Endothelial cell of umbilical vein (primary cell): ENCODE data around the gene DDX46. TPM values are rescaled to one million over a fixed set of nuclear protein-coding genes. Genes with fewer than 3 reads are reported as not detected.

Experiments
- BruUV-seq: library from RNA; stranded (reverse); fragments of 400-500 nt; replicated peaks from 2 replicates; lab custom pipeline; 2021; lab: Mats Ljungman, UMichigan
- CTCF ChIA-PET: fragments of 300-600, 350-600 bp; sonication (Branson Sonifier 250); formaldehyde crosslinking; loops from one replicate; lab custom pipeline; 2021; ENCODE audit warnings: antibody characterized with exemption, inconsistent platforms; lab: Charles Lee
- POLR2A ChIA-PET: fragments of 300-600, 350-600 bp; sonication (Branson Sonifier 250); formaldehyde crosslinking; loops from one replicate; lab custom pipeline; 2021; ENCODE audit warnings: antibody characterized with exemption, inconsistent platforms; lab: Charles Lee
- DNase-seq: peaks from one replicate; pipeline ENCODE4 v3.0.0-alpha.2; 2011; ENCODE audit warnings: low read depth, low spot score
- FAIRE-seq: peaks from 2 replicates; lab custom pipeline; 2011; peaks lifted over from hg19 to GRCh38; lab: Jason Lieb, UNC
- H2AFZ ChIP-seq: 2 replicates; pipeline ENCODE4 v1.6.0; 2012; ENCODE audit warnings: low read depth, low read length, control low read depth, inconsistent platforms
- H3K27ac ChIP-seq: 2 replicates; pipeline ENCODE4 v1.5.1; 2011; ENCODE audit warnings: low read depth, mild to moderate bottlenecking, control low read depth, low read length, moderate library complexity; ENCODE audit not compliant: insufficient read depth
- H3K27me3 ChIP-seq, 2 experiments: 2 replicates each; pipeline versions ENCODE4 v1.6.0 to v1.6.1; 2011; ENCODE audit warnings: low read length in 2 of 2, mixed read lengths in 1 of 2; ENCODE audit not compliant: control insufficient read depth in 2 of 2, insufficient read depth in 2 of 2
- H3K36me3 ChIP-seq, 2 experiments: 2 replicates in 1 of 2; 3 replicates in 1 of 2; pipeline ENCODE4 v1.5.1; 2011; ENCODE audit warnings: low read length in 2 of 2, mild to moderate bottlenecking in 1 of 2, moderate library complexity in 1 of 2; ENCODE audit not compliant: control insufficient read depth in 2 of 2, insufficient read depth in 2 of 2; ENCODE audit errors: extremely low read depth in 1 of 2
- H3K4me1 ChIP-seq: 3 replicates; pipeline ENCODE4 v1.5.1; 2011; ENCODE audit warnings: mild to moderate bottlenecking, low read length; ENCODE audit not compliant: control insufficient read depth, insufficient read depth; ENCODE audit errors: extremely low read depth
- H3K4me2 ChIP-seq: 2 replicates; pipeline ENCODE4 v1.6.1; 2011; ENCODE audit warnings: low read length, control low read depth, mixed read lengths; ENCODE audit not compliant: insufficient read depth
- H3K4me3 ChIP-seq, 3 experiments: fragments of 200-600 bp in 1 of 3; sonication (generic), shearing (Covaris generic) in 1 of 3; replicated peaks in 1 of 3; 2 replicates each; pipeline ENCODE4 v1.5.1; 2011 to 2016; ENCODE audit warnings: control low read depth in 3 of 3, low read length in 3 of 3, mild to moderate bottlenecking in 2 of 3, inconsistent platforms in 1 of 3, low read depth in 1 of 3, moderate library complexity in 1 of 3; ENCODE audit not compliant: insufficient read depth in 1 of 3
- H3K79me2 ChIP-seq: 2 replicates; pipeline ENCODE4 v1.6.0; 2012; ENCODE audit warnings: low read length, inconsistent platforms; ENCODE audit not compliant: control insufficient read depth, insufficient read depth
- H3K9ac ChIP-seq: replicated peaks from 2 replicates; pipeline ENCODE3; 2011; ENCODE audit warnings: low read length, control low read depth; ENCODE audit not compliant: insufficient read depth; ENCODE audit errors: extremely low read depth
- H3K9me1 ChIP-seq: replicated peaks from 3 replicates; pipeline ENCODE4 v1.6.0; 2011; ENCODE audit warnings: mild to moderate bottlenecking, low read length; ENCODE audit not compliant: control insufficient read depth, insufficient read depth; ENCODE audit errors: extremely low read depth
- H3K9me3 ChIP-seq: replicated peaks from 2 replicates; pipeline ENCODE4 v1.5.1; 2012; ENCODE audit warnings: low read length, inconsistent platforms; ENCODE audit not compliant: control insufficient read depth, insufficient read depth
- H4K20me1 ChIP-seq: replicated peaks from 2 replicates; pipeline ENCODE3; 2011; ENCODE audit warnings: mild to moderate bottlenecking, low read length; ENCODE audit not compliant: control insufficient read depth, insufficient read depth; ENCODE audit errors: extremely low read depth
- EZH2 ChIP-seq: IDR thresholded peaks from 2 replicates; pipeline ENCODE4 v1.6.1; 2012; ENCODE audit warnings: borderline replicate concordance, low read depth, mild to moderate bottlenecking, moderate library complexity, low read length, inconsistent platforms; ENCODE audit not compliant: severe bottlenecking
- FOS ChIP-seq: IDR thresholded peaks from 2 replicates; pipeline ENCODE4 v1.6.1; 2011; ENCODE audit warnings: mild to moderate bottlenecking, low read length, moderate library complexity, borderline replicate concordance; ENCODE audit not compliant: insufficient read depth
- GATA2 ChIP-seq: IDR thresholded peaks from 2 replicates; pipeline ENCODE4 v1.7.0; 2011; ENCODE audit warnings: low read depth, mild to moderate bottlenecking, moderate library complexity, mixed read lengths, low read length; ENCODE audit not compliant: insufficient read length, insufficient read depth
- JUN ChIP-seq: IDR thresholded peaks from 2 replicates; pipeline ENCODE4 v1.6.1; 2011; ENCODE audit warnings: borderline replicate concordance, low read depth; ENCODE audit not compliant: insufficient read length, insufficient read depth
- MYC ChIP-seq: IDR thresholded peaks from one replicate; pipeline ENCODE4 v1.6.1; 2011; ENCODE audit warnings: mild to moderate bottlenecking, low read depth, low read length
- POLR2A ChIP-seq: IDR thresholded peaks from 2 replicates; pipeline ENCODE4 v1.6.1; 2012; ENCODE audit warnings: low read depth, mild to moderate bottlenecking, control low read depth, low read length
- POLR2AphosphoS5 ChIP-seq: IDR thresholded peaks from 2 replicates; pipeline ENCODE4 v1.6.1; 2012; ENCODE audit warnings: low read depth, mild to moderate bottlenecking, control low read depth, low read length, moderate library complexity; ENCODE audit not compliant: insufficient read depth
- dilution Hi-C: fragments of 300-500 bp; cut with MboI; formaldehyde crosslinking; loops from one replicate; pipeline ENCODE4 v1.15.0; 2019; ENCODE audit warnings: low sequenced_read_pairs; ENCODE audit not compliant: extremely low pct_ligation_motif_present
- intact Hi-C: fragments of 100-400 bp; cut with micrococcal nuclease; formaldehyde crosslinking; loops from one replicate; pipeline ENCODE4 v1.10.0; 2022
- polyA plus RNA-seq, 4 experiments: library from polyadenylated mRNA; depleted of rRNA in 3 of 4; stranded (reverse) in 3 of 4; unstranded in 1 of 4; fragments of >200 nt; gene quantifications; 2 replicates each; pipeline versions ENCODE4 v1.2.1 to v1.2.3, GENCODE V29; 2011 to 2012; ENCODE audit warnings: missing spikeins in 1 of 4
- total RNA-seq: library from RNA; stranded (reverse); gene quantifications from 2 replicates; pipeline ENCODE4 v1.2.3, GENCODE V29; 2021
- TF ChIP-seq, protein P1 (sequence below): IDR thresholded peaks from 2 replicates; pipeline ENCODE4 v1.6.1; 2011; ENCODE audit not compliant: insufficient read depth, insufficient read length
- TF ChIP-seq, protein P2 (sequence below), 2 donors: IDR thresholded peaks; 1 replicate in 1 of 2; 2 replicates in 1 of 2; pipeline ENCODE4 v1.5.1; 2011; ENCODE audit warnings: low read length in 2 of 2, mild to moderate bottlenecking in 2 of 2, moderate library complexity in 2 of 2, control low read depth in 1 of 2, inconsistent platforms in 1 of 2, low read depth in 1 of 2; ENCODE audit not compliant: insufficient read depth in 1 of 2; ENCODE audit errors: extremely low read depth in 1 of 2

The DDX46 gene
- total and polyA plus RNA-seq, 2 donors (not counting 3 experiments of a cell fraction or from before 2014, with no cell fraction given) = 16.0 to 65.2 TPM

GRCh38 chr5:134735243-134735642 is 23.3 kb upstream of the DDX46 start:
- no peak overlapping the region for H3K9ac ChIP-seq
- intact Hi-C loops (loop anchor here (5.0 kb wide), 3 partner anchors 323 to 467 kb away; partner anchors contain the start of genes CDKL3 and CDKN2AIPNL), dilution Hi-C loops (no loop called here)
- H3K36me3 ChIP-seq = no peaks in the 10 kb centered on the region
- no peak overlapping the region for H2AFZ ChIP-seq
- ChIA-PET POLR2A (no interaction called here), CTCF (interaction anchor here (3.7 kb wide), 1 partner anchor 170 kb away, joined by 13 read pairs; the partner anchor contains the start of gene PCBD2)
- H3K27me3 ChIP-seq = no peaks in the 10 kb centered on the region
- FAIRE-seq (no peak), DNase-seq (no peak)
- H4K20me1 ChIP-seq = no peaks in the 10 kb centered on the region
- no peak overlapping the region for H3K4me3 ChIP-seq
- H3K9me1 ChIP-seq = no peaks in the 10 kb centered on the region
- no peaks in the 10 kb centered on the region for H3K9me3 ChIP-seq
- TF ChIP-seq, protein P1, sequence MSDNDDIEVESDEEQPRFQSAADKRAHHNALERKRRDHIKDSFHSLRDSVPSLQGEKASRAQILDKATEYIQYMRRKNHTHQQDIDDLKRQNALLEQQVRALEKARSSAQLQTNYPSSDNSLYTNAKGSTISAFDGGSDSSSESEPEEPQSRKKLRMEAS = no peak
- no peak for TF ChIP-seq JUN
- no peak for TF ChIP-seq FOS
- TF ChIP-seq EZH2 = no peak
- TF ChIP-seq, protein P2, sequence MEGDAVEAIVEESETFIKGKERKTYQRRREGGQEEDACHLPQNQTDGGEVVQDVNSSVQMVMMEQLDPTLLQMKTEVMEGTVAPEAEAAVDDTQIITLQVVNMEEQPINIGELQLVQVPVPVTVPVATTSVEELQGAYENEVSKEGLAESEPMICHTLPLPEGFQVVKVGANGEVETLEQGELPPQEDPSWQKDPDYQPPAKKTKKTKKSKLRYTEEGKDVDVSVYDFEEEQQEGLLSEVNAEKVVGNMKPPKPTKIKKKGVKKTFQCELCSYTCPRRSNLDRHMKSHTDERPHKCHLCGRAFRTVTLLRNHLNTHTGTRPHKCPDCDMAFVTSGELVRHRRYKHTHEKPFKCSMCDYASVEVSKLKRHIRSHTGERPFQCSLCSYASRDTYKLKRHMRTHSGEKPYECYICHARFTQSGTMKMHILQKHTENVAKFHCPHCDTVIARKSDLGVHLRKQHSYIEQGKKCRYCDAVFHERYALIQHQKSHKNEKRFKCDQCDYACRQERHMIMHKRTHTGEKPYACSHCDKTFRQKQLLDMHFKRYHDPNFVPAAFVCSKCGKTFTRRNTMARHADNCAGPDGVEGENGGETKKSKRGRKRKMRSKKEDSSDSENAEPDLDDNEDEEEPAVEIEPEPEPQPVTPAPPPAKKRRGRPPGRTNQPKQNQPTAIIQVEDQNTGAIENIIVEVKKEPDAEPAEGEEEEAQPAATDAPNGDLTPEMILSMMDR (IDR thresholded peaks at IDR 0.05; ENCODE audit: extremely low read depth in 1 of 2, insufficient read depth in 1 of 2, low read depth in 1 of 2, low read length in 2 of 2) = no peak
- no peak for TF ChIP-seq POLR2AphosphoS5
- no peak for TF ChIP-seq GATA2
- no peak for TF ChIP-seq MYC
- TF ChIP-seq POLR2A = no peak
- H3K4me2 ChIP-seq = no peak overlapping the region
- H3K4me1 ChIP-seq = peaks cover 9% of the 10 kb centered on the region
- H3K27ac ChIP-seq = no peak overlapping the region
- BruUV-seq = no TSS peak
- peaks cover 14% of the 10 kb centered on the region for H3K79me2 ChIP-seq
